Measurements from ENCODE around the gene SLAMF9. TPM values are rescaled to one million over a fixed set of nuclear protein-coding genes. Genes with fewer than 3 reads are reported as not detected.

The SLAMF9 gene
- total and polyA plus RNA-seq, 2 donors (not counting 3 experiments of a cell fraction or from before 2014, with no cell fraction given), result not detected

- DNase-seq (ENCODE audit: low read depth, low spot score) (no peak), FAIRE-seq (no peak)
- Histone ChIP-seq H3K4me2 (ENCODE audit: insufficient read depth, low read length) (no peak overlapping the region), H3K4me1 (ENCODE audit: control insufficient read depth, extremely low read depth, insufficient read depth, low read length) (no peaks in the 10 kb centered on the region), H3K36me3 (ENCODE audit: control insufficient read depth in 2 of 2, extremely low read depth in 1 of 2, insufficient read depth in 2 of 2, low read length in 2 of 2) (no peaks in the 10 kb centered on the region), H3K4me3 (replicated peaks in 1 of 3; ENCODE audit: insufficient read depth in 1 of 3, low read depth in 1 of 3, low read length in 3 of 3) (no peak overlapping the region), H2AFZ (ENCODE audit: low read depth, low read length) (no peak overlapping the region), H3K27ac (ENCODE audit: insufficient read depth, low read depth, low read length) (no peak overlapping the region), H3K79me2 (ENCODE audit: control insufficient read depth, insufficient read depth, low read length) (no peaks in the 10 kb centered on the region), H3K27me3 (ENCODE audit: control insufficient read depth in 2 of 2, insufficient read depth in 2 of 2, low read length in 2 of 2) (peaks cover 8% of the 10 kb centered on the region in 2 experiments), H4K20me1 (replicated peaks; ENCODE audit: control insufficient read depth, extremely low read depth, insufficient read depth, low read length) (no peaks in the 10 kb centered on the region), H3K9ac (replicated peaks; ENCODE audit: extremely low read depth, insufficient read depth, low read length) (no peak overlapping the region), H3K9me3 (replicated peaks; ENCODE audit: control insufficient read depth, insufficient read depth, low read length) (no peaks in the 10 kb centered on the region), H3K9me1 (replicated peaks; ENCODE audit: control insufficient read depth, extremely low read depth, insufficient read depth, low read length) (no peaks in the 10 kb centered on the region)
- CTCF ChIA-PET, result interaction anchor here (1.2 to 8.6 kb wide), 2 partner anchors 20 to 32 kb away, joined by 3 to 79 read pairs; partner anchors contain the start of gene SLAMF9
- intact Hi-C loops (cut with micrococcal nuclease) (no loop called here), dilution Hi-C loops (cut with MboI; ENCODE audit: extremely low pct_ligation_motif_present, low sequenced_read_pairs) (no loop called here)
- POLR2A ChIA-PET, result no interaction called here
- no TSS peak for BruUV-seq (replicated peaks)
- no peak for TF ChIP-seq EZH2 (IDR thresholded peaks at IDR 0.05; ENCODE audit: borderline replicate concordance, low read depth, low read length, severe bottlenecking)
- TF ChIP-seq MYC (IDR thresholded peaks at IDR 0.05; ENCODE audit: low read depth, low read length), result no peak
- no peak for TF ChIP-seq CTCF (IDR thresholded peaks at IDR 0.05; ENCODE audit: extremely low read depth in 1 of 2, insufficient read depth in 1 of 2, low read depth in 1 of 2, low read length in 2 of 2)
- TF ChIP-seq POLR2AphosphoS5 (IDR thresholded peaks at IDR 0.05; ENCODE audit: insufficient read depth, low read depth, low read length), result no peak
- no peak for TF ChIP-seq POLR2A (IDR thresholded peaks at IDR 0.05; ENCODE audit: low read depth, low read length)
- TF ChIP-seq FOS (IDR thresholded peaks at IDR 0.05; ENCODE audit: borderline replicate concordance, insufficient read depth, low read length), result no peak
- no peak for TF ChIP-seq JUN (IDR thresholded peaks at IDR 0.05; ENCODE audit: borderline replicate concordance, insufficient read depth, insufficient read length, low read depth)
- TF ChIP-seq, protein P1, sequence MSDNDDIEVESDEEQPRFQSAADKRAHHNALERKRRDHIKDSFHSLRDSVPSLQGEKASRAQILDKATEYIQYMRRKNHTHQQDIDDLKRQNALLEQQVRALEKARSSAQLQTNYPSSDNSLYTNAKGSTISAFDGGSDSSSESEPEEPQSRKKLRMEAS (IDR thresholded peaks at IDR 0.05; ENCODE audit: insufficient read depth, insufficient read length), result no peak
- no peak for TF ChIP-seq GATA2 (IDR thresholded peaks at IDR 0.05; ENCODE audit: insufficient read depth, insufficient read length, low read depth, low read length)
These were observed 32.5 kb upstream of the SLAMF9 start for GRCh38 chr1:159986531-159986930.

Data from endothelial cell of umbilical vein (primary cell).